ENCODE data around the gene TRO.

Gene TRO

DNA sequence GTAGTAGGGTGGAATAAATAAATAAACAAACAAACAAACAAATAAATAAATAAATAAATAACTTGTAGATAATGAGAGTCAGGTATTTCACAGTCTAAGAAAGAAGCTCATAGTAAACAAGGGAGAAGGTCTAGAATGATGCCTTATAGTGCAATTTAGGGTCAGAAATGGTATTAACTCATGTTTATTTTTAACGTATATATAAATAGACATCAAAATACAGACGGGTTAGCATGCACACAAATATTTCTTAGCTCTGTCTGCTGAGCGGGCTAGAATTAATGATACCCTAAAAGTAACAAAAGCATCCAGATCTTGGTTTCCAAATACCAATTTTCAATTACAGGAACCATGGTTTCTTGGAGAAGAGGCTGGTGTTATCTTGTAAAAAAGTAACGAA lies 56.8 kb downstream of the TRO start:
- DNase-seq, result no peak

GRCh38 chrX:54978448-54978847 lies 57.8 kb downstream of the TRO start:
- DNase-seq, result no peak

DNA sequence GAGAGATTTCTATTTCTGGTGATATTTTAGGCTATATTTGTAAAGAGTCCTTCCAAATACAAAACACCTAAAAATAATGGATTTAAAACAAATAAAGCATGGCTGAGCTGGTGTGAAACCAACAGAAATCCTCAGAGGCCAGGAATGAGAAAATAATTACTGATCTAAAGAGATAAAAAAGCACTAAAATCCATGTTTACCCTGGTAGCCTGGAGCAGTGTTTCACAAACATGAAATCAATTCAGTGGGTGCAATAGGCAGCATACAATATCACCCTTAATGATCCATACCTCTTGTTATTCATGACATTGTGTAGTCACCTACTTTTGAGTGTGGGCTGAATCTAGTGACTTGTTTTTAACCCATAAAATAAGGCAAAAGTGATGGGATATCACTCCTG lies 58.8 kb downstream of the TRO start:
- DNase-seq, result no peak

DNA sequence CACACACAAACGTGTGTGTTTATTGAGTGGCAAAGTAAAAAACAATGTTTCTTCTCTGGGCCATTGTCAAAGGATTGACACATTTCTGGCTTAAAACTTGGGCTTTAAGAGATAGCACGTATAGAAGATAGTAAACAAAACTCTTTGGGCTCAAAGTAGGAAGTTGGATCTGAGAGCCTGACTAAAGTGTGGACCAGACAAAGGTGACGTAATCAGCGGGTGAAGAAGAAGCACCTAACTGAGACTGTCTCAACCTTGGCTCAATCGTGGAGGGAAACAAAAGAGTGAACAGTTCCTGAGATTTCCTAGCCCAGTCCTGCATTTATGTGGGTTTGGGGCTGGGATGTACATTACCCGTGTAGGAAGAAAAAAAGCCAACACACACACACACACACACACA lies 59.7 kb downstream of the TRO start:
- no peak for DNase-seq

Measured in 8988T (cell line).